Spleen (tissue), 11 donors: Measurements from ENCODE around the gene ZNF69. TPM values are rescaled to one million over a fixed set of nuclear protein-coding genes. Genes with fewer than 3 reads are reported as not detected.
"Not testable (repeated sequence)": the region's sequence is repeated elsewhere in the genome, so short reads cannot be mapped to it uniquely, and the experiment has no call there.

Experiments used
- DNase-seq: peaks from one replicate; pipeline ENCODE4 v3.0.0-alpha.2; 2020
- H3K27ac ChIP-seq, 8 donors: fragments of 200-600 bp; sonication (generic) in 7 of 8; 1 replicate in 4 of 8; 2 replicates in 4 of 8; pipeline versions ENCODE4 v1.5.0 to v1.8.0; 2016 to 2021; ENCODE audit warnings: inconsistent platforms in 4 of 8, mild to moderate bottlenecking in 4 of 8, moderate library complexity in 1 of 8
- H3K27me3 ChIP-seq, 7 donors: fragments of 200-600 bp; sonication (generic) in 6 of 7; replicated peaks in 1 of 7; 1 replicate in 4 of 7; 2 replicates in 3 of 7; pipeline versions ENCODE4 v1.5.0 to v1.8.0; 2016 to 2021; ENCODE audit warnings: inconsistent platforms in 3 of 7, mild to moderate bottlenecking in 1 of 7
- H3K36me3 ChIP-seq, 6 donors: fragments of 200-600 bp; sonication (generic) in 5 of 6; 1 replicate in 4 of 6; 2 replicates in 2 of 6; pipeline versions ENCODE4 v1.5.0 to v1.8.0; 2016 to 2021; ENCODE audit warnings: inconsistent platforms in 2 of 6
- H3K4me1 ChIP-seq, 6 donors: fragments of 200-600 bp; sonication (generic) in 5 of 6; 1 replicate in 3 of 6; 2 replicates in 3 of 6; pipeline versions ENCODE4 v1.5.0 to v1.8.0; 2016 to 2021; ENCODE audit warnings: inconsistent platforms in 3 of 6
- H3K4me3 ChIP-seq, 8 donors: fragments of 200-600 bp; sonication (generic) in 7 of 8; 1 replicate in 4 of 8; 2 replicates in 4 of 8; pipeline versions ENCODE4 v1.5.0 to v1.8.0; 2016 to 2021; ENCODE audit warnings: inconsistent platforms in 4 of 8, mild to moderate bottlenecking in 4 of 8, moderate library complexity in 2 of 8
- H3K9me3 ChIP-seq, 8 donors: fragments of 200-600 bp; sonication (generic) in 7 of 8; 1 replicate in 4 of 8; 2 replicates in 4 of 8; pipeline versions ENCODE4 v1.5.0 to v1.8.0; 2016 to 2021; ENCODE audit warnings: inconsistent platforms in 4 of 8
- CTCF ChIP-seq, 11 experiments: fragments of 200-600 bp in 7 of 11; fragments of 450-650 bp in 4 of 11; sonication (generic) in 4 of 11; IDR thresholded peaks in 8 of 11; conservative IDR thresholded peaks in 3 of 11; 1 replicate in 7 of 11; 2 replicates in 4 of 11; pipeline versions ENCODE4 v1.4.0 to v1.8.0; 2016 to 2021; ENCODE audit warnings: antibody characterized with exemption in 11 of 11, inconsistent platforms in 4 of 11, mild to moderate bottlenecking in 1 of 11
- POLR2A ChIP-seq, 3 donors: fragments of 450-650 bp; IDR thresholded peaks; one replicate each; pipeline ENCODE4 v1.5.1; 2017; ENCODE audit warnings: antibody characterized with exemption in 3 of 3, mild to moderate bottlenecking in 1 of 3
- POLR2AphosphoS5 ChIP-seq, 3 donors: sonication (generic); formaldehyde crosslinking; IDR thresholded peaks; one replicate each; pipeline ENCODE4 v1.5.1; 2017; ENCODE audit warnings: antibody characterized with exemption in 3 of 3
- WGBS, 5 donors: extraction: QIAGEN DNeasy Blood & Tissue Kit in 3 of 5; methylation state at CpG; one replicate each; pipeline versions ENCODE4 v1.1.5 to v1.1.7; 2013 to 2018; 5-methylcytosine and 5-hydroxymethylcytosine counted together
- intact Hi-C: fragments of 100-400 bp; cut with DNase I; formaldehyde crosslinking; loops from one replicate; pipeline ENCODE4 v1.15.0; 2023; ENCODE audit warnings: low total_unique reads
- polyA plus RNA-seq, 3 donors: library from polyadenylated mRNA; stranded (reverse); fragments of 200-250 nt; gene quantifications; one replicate each; pipeline ENCODE4 v1.2.1, GENCODE V29; 2013
- total RNA-seq, 7 donors: library from RNA; depleted of rRNA in 3 of 7; stranded (reverse); fragments of >200 nt in 3 of 7; fragmentation: NEBNext Ultra II Directional in 4 of 7; extraction: Animal tissue kit (Norgen Biotek cat#: 25700) in 4 of 7; gene quantifications; one replicate each; pipeline versions ENCODE4 v1.1.0 to v1.2.1, GENCODE V29; 2016 to 2021
- donor health status: healthy with polysubstance abuse.
- donor health status: DM: no; HTN: no; CAD: no; lungs with moderate emphysema.
- donor health status: DM: no; HTN: no; CAD: no.
- donor health status: Bipolar disorder and iron deficiency.
- donor health status: healthy.
- donor health status: DM: no; HTN: no; CAD: no.
- donor health status: DM: yes; HTN: yes; CAD: no.

Gene ZNF69
- total and polyA plus RNA-seq, 10 donors: 1.8 to 11.0 (median 4.6) TPM

- no peak for DNase-seq
- Histone ChIP-seq H3K4me1 (no peaks in the 10 kb centered on the region), H3K36me3 (peaks cover 4 to 49% (median 23%) of the 10 kb centered on the region in 6 donors), H3K4me3 (no peak overlapping the region), H3K9me3 (peaks cover 20 to 100% (median 78%) of the 10 kb centered on the region in 8 donors), H3K27me3 (no peaks in the 10 kb centered on the region), H3K27ac (no peak overlapping the region)
- intact Hi-C loops: no loop called here
- 92 to 97% (median 96%) methylated on average over 3 of the region's 3 CpGs for WGBS, 5 donors
- TF ChIP-seq POLR2AphosphoS5 (IDR thresholded peaks at IDR 0.05) (no peak), POLR2A (IDR thresholded peaks at IDR 0.05) (no peak), CTCF (IDR thresholded peaks at IDR 0.05 in 8 of 11, conservative IDR thresholded peaks at IDR 0.05 in 3 of 11) (no peak)
Observed at GRCh38 chr19:11902228-11902627, 14.6 kb downstream of the ZNF69 start.

GRCh38 chr19:11905928-11906327 is 18.3 kb downstream of the ZNF69 start:
- peak overlapping the region in 1 of 8 donors; percentile 13 for H3K4me3 ChIP-seq

GRCh38 chr19:11911937-11912336 is 24.4 kb downstream of the ZNF69 start:
- H3K27ac ChIP-seq, H3K4me3 ChIP-seq, H3K36me3 ChIP-seq, H3K27me3 ChIP-seq, intact Hi-C loops, H3K4me1 ChIP-seq, DNase-seq: not testable (repeated sequence)
- WGBS, 5 donors: 89 to 100% (median 96%) methylated on average over 1 of the region's 1 CpG
- peaks cover 13 to 90% (median 78%) of the 10 kb centered on the region in 8 donors for H3K9me3 ChIP-seq

More at GRCh38 chr19:11905928-11906327, 18.3 kb downstream of the ZNF69 start:
- Histone ChIP-seq H3K27me3 (no peaks in the 10 kb centered on the region), H3K27ac (no peak overlapping the region), H3K4me1 (no peaks in the 10 kb centered on the region), H3K36me3 (peaks cover 4 to 49% (median 23%) of the 10 kb centered on the region in 6 donors), H3K9me3 (peaks cover 18 to 97% (median 94%) of the 10 kb centered on the region in 8 donors)
- WGBS, 5 donors: 89 to 97% (median 95%) methylated on average over 3 of the region's 3 CpGs
- DNase-seq: no peak
- intact Hi-C loops: no loop called here
- TF ChIP-seq CTCF (IDR thresholded peaks at IDR 0.05 in 8 of 11, conservative IDR thresholded peaks at IDR 0.05 in 3 of 11) (no peak), POLR2AphosphoS5 (IDR thresholded peaks at IDR 0.05) (no peak), POLR2A (IDR thresholded peaks at IDR 0.05) (no peak)

- peaks cover 13 to 64% (median 55%) of the 10 kb centered on the region in 8 donors for H3K9me3 ChIP-seq
Observed at GRCh38 chr19:11914417-11915051, 27.0 kb downstream of the ZNF69 start.

GRCh38 chr19:11921852-11922495 is 34.4 kb downstream of the ZNF69 start:
- TF ChIP-seq CTCF (IDR thresholded peaks at IDR 0.05 in 8 of 11, conservative IDR thresholded peaks at IDR 0.05 in 3 of 11) (no peak), POLR2A (IDR thresholded peaks at IDR 0.05) (no peak), POLR2AphosphoS5 (IDR thresholded peaks at IDR 0.05) (no peak)
- H3K9me3 ChIP-seq: no peaks in the 10 kb centered on the region
- WGBS, 5 donors: 47 to 55% (median 52%) methylated on average over 6 of the region's 6 CpGs
- no peak for DNase-seq
- no peaks in the 10 kb centered on the region for H3K36me3 ChIP-seq
- peaks cover 5 to 36% (median 27%) of the 10 kb centered on the region in 6 donors for H3K4me1 ChIP-seq
- H3K4me3 ChIP-seq: no peak overlapping the region
- H3K27ac ChIP-seq: no peak overlapping the region
- H3K27me3 ChIP-seq: no peaks in the 10 kb centered on the region
- intact Hi-C loops: no loop called here

More at GRCh38 chr19:11914417-11915051, 27.0 kb downstream of the ZNF69 start:
- DNase-seq, intact Hi-C loops, H3K27me3 ChIP-seq, H3K4me3 ChIP-seq, H3K27ac ChIP-seq, H3K36me3 ChIP-seq, H3K4me1 ChIP-seq: not testable (repeated sequence)
- 81 to 97% (median 94%) methylated on average over 4 of the region's 4 CpGs for WGBS, 5 donors
